Adrenal gland (tissue), 5 donors: Measurements from ENCODE around the gene MGAT5B.

Experiments
- POLR2A ChIP-seq, 2 donors: fragments of 450-650 bp; IDR thresholded peaks; one replicate each; pipeline ENCODE4 v1.6.1; 2017; ENCODE audit warnings: antibody characterized with exemption in 2 of 2, mild to moderate bottlenecking in 2 of 2, moderate library complexity in 1 of 2
- TF ChIP-seq, protein P1 (sequence below), 6 experiments: fragments of 450-650 bp in 4 of 6; fragments of 200-600 bp in 2 of 6; sonication (generic) in 1 of 6; IDR thresholded peaks; 1 replicate in 5 of 6; 2 replicates in 1 of 6; pipeline versions ENCODE4 v1.5.1 to v1.8.0; 2016 to 2021; ENCODE audit warnings: antibody characterized with exemption in 6 of 6, mild to moderate bottlenecking in 2 of 6, moderate library complexity in 1 of 6
- donor health status: DM: no; HTN: no; CAD: no.

DNA sequence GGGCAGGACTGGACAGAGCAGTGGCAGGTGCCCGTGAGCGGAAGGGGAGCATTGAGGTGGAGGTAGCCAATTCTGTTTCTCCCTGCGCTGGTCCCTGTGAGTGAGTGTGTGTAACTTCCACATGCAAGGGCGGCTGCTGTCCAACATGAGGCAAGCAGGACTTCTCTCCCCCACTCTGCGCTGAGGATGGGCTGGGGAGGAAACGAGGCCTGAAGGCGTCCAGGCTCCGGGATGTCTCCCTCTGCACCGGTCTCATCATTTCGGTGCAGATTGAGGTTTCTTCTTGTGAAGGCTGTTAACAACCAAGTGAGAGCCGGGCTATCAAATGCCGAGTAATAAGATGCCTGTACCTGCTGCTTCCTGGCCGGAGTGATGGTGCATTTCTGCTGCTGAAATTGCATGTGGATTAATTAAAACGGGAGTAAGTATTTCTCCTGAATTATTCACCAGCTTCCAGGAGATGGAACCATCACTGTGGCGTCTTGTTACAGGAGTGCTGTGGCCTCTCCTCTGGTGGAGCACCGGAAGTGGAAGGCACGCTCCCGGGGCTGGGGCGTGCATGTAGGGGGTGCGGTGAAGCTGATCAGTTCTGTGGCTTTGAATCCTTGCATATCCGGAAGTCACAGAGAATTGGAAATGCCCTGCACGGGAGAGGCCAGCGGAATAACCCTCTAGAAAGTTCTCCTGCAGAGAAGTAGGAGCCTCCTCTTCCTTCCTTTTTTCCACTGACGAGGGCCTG lies 41.7 kb upstream of the MGAT5B start:
- TF ChIP-seq, protein P1, sequence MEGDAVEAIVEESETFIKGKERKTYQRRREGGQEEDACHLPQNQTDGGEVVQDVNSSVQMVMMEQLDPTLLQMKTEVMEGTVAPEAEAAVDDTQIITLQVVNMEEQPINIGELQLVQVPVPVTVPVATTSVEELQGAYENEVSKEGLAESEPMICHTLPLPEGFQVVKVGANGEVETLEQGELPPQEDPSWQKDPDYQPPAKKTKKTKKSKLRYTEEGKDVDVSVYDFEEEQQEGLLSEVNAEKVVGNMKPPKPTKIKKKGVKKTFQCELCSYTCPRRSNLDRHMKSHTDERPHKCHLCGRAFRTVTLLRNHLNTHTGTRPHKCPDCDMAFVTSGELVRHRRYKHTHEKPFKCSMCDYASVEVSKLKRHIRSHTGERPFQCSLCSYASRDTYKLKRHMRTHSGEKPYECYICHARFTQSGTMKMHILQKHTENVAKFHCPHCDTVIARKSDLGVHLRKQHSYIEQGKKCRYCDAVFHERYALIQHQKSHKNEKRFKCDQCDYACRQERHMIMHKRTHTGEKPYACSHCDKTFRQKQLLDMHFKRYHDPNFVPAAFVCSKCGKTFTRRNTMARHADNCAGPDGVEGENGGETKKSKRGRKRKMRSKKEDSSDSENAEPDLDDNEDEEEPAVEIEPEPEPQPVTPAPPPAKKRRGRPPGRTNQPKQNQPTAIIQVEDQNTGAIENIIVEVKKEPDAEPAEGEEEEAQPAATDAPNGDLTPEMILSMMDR (IDR thresholded peaks at IDR 0.05) = no peak
- no peak for TF ChIP-seq POLR2A (IDR thresholded peaks at IDR 0.05)
